Activated CD4-positive, alpha-beta T cell treated with anti-CD3 and anti-CD28 coated beads for 36 hours (primary cell): ENCODE measurements around the gene KCNC2. TPM values are rescaled to one million over a fixed set of nuclear protein-coding genes. Genes with fewer than 3 reads are reported as not detected.

Experiments
- ATAC-seq: fragments of 200-7000 bp; cut with Tn5 transposase; one replicate; pipeline ENCODE4 v1.10.0; 2021; ENCODE audit warnings: mild to moderate bottlenecking, moderate library complexity
- CTCF ChIA-PET: fragments of 350-600 bp; sonication (Branson Sonifier 250); formaldehyde crosslinking; loops from one replicate; lab custom pipeline; 2021; ENCODE audit warnings: antibody characterized with exemption; lab: Charles Lee
- POLR2A ChIA-PET: fragments of 350-600 bp; sonication (Branson Sonifier 250); formaldehyde crosslinking; loops from one replicate; lab custom pipeline; 2021; ENCODE audit warnings: antibody characterized with exemption, inconsistent platforms; lab: Charles Lee
- DNase-seq: peaks from one replicate; pipeline ENCODE4 v3.0.0-alpha.2; 2020
- H3K27ac Mint-ChIP-seq: one replicate; pipeline ENCODE4 v1.8.0; 2021; ENCODE audit warnings: mixed read lengths
- H3K27me3 Mint-ChIP-seq: one replicate; pipeline ENCODE4 v1.8.0; 2021; ENCODE audit warnings: mixed read lengths
- H3K36me3 Mint-ChIP-seq: one replicate; pipeline ENCODE4 v1.8.0; 2021; ENCODE audit warnings: low read depth, mixed read lengths
- H3K4me1 Mint-ChIP-seq: one replicate; pipeline ENCODE4 v1.8.0; 2021; ENCODE audit warnings: mixed read lengths
- H3K4me3 Mint-ChIP-seq: one replicate; pipeline ENCODE4 v1.8.0; 2021; ENCODE audit warnings: mild to moderate bottlenecking, moderate library complexity, mixed read lengths
- H3K9me3 Mint-ChIP-seq: one replicate; pipeline ENCODE4 v1.8.0; 2021; ENCODE audit warnings: low read depth, mixed read lengths
- intact Hi-C, 2 experiments: fragments of 100-400 bp; cut with DNase I in 1 of 2; cut with micrococcal nuclease in 1 of 2; formaldehyde crosslinking; loops; one replicate each; pipeline versions ENCODE4 v1.14.2 to v1.15.1; 2022 to 2024; cut with DNase I, micrococcal nuclease
- total RNA-seq, 2 experiments: library from RNA; stranded (reverse); gene quantifications; one replicate each; pipeline ENCODE4 v1.2.3, GENCODE V29; 2021

The KCNC2 gene
- total RNA-seq, 2 experiments from 2014 or later, result not detected

GRCh38 chr12:75047885-75048525, 161.6 kb downstream of the KCNC2 start:
- POLR2A ChIA-PET, result no interaction called here
- no peaks in the 10 kb centered on the region for H3K9me3 Mint-ChIP-seq

GRCh38 chr12:75042125-75042524, 167.5 kb downstream of the KCNC2 start:
- no peak for ATAC-seq
- CTCF ChIA-PET, result interaction anchor here (0.6 kb wide), 1 partner anchor 262 kb away, joined by 3 read pairs; no protein-coding TSS in a partner anchor
- no peak overlapping the region for H3K27ac Mint-ChIP-seq
- POLR2A ChIA-PET, result no interaction called here
- no peaks in the 10 kb centered on the region for H3K36me3 Mint-ChIP-seq
- no peak overlapping the region for H3K4me3 Mint-ChIP-seq
- DNase-seq, result no peak
- H3K4me1 Mint-ChIP-seq, result no peaks in the 10 kb centered on the region
- no peaks in the 10 kb centered on the region for H3K9me3 Mint-ChIP-seq
- intact Hi-C loops, result no loop called here
- no peaks in the 10 kb centered on the region for H3K27me3 Mint-ChIP-seq

More at GRCh38 chr12:75047885-75048525, 161.6 kb downstream of the KCNC2 start:
- CTCF ChIA-PET, result no interaction called here
- H3K27me3 Mint-ChIP-seq, result no peaks in the 10 kb centered on the region
- H3K4me3 Mint-ChIP-seq, result no peak overlapping the region
- no peak for DNase-seq
- no peak for ATAC-seq
- H3K4me1 Mint-ChIP-seq, result no peaks in the 10 kb centered on the region
- intact Hi-C loops, result no loop called here
- H3K36me3 Mint-ChIP-seq, result no peaks in the 10 kb centered on the region
- no peak overlapping the region for H3K27ac Mint-ChIP-seq

GRCh38 chr12:75041472-75041871, 168.2 kb downstream of the KCNC2 start:
- intact Hi-C loops, result no loop called here
- no peak for DNase-seq
- ChIA-PET CTCF (no interaction called here), POLR2A (no interaction called here)
- Mint-ChIP-seq H3K27ac (no peak overlapping the region), H3K9me3 (no peaks in the 10 kb centered on the region), H3K4me1 (no peaks in the 10 kb centered on the region), H3K4me3 (no peak overlapping the region), H3K27me3 (no peaks in the 10 kb centered on the region), H3K36me3 (no peaks in the 10 kb centered on the region)
- ATAC-seq, result no peak

- Mint-ChIP-seq H3K36me3 (no peaks in the 10 kb centered on the region), H3K27me3 (no peaks in the 10 kb centered on the region), H3K9me3 (peaks cover 41% of the 10 kb centered on the region), H3K4me3 (no peak overlapping the region), H3K4me1 (no peaks in the 10 kb centered on the region), H3K27ac (no peak overlapping the region)
- intact Hi-C loops, result no loop called here
- ChIA-PET CTCF (no interaction called here), POLR2A (no interaction called here)
- ATAC-seq (no peak), DNase-seq (no peak)
Measured at GRCh38 chr12:75020068-75020557, 189.5 kb downstream of the KCNC2 start.

- Mint-ChIP-seq H3K9me3 (peaks cover 3% of the 10 kb centered on the region), H3K4me3 (no peak overlapping the region), H3K4me1 (no peaks in the 10 kb centered on the region), H3K27ac (no peak overlapping the region), H3K36me3 (no peaks in the 10 kb centered on the region), H3K27me3 (no peaks in the 10 kb centered on the region)
- ChIA-PET CTCF (no interaction called here), POLR2A (no interaction called here)
- intact Hi-C loops, result no loop called here
- no peak for ATAC-seq
- DNase-seq, result no peak
Measured at GRCh38 chr12:75011120-75011519, 198.5 kb downstream of the KCNC2 start.

GRCh38 chr12:75007133-75007532, 202.5 kb downstream of the KCNC2 start:
- Mint-ChIP-seq H3K27ac (no peak overlapping the region), H3K4me1 (no peaks in the 10 kb centered on the region), H3K36me3 (no peaks in the 10 kb centered on the region), H3K4me3 (no peak overlapping the region), H3K27me3 (no peaks in the 10 kb centered on the region), H3K9me3 (peaks cover 2% of the 10 kb centered on the region)
- no peak for DNase-seq
- intact Hi-C loops, result no loop called here
- CTCF ChIA-PET, result no interaction called here
- no peak for ATAC-seq
- POLR2A ChIA-PET, result no interaction called here

GRCh38 chr12:75000120-75000519, 209.5 kb downstream of the KCNC2 start:
- DNase-seq (no peak), ATAC-seq (no peak)
- CTCF ChIA-PET, result no interaction called here
- Mint-ChIP-seq H3K4me3 (no peak overlapping the region), H3K27ac (no peak overlapping the region), H3K36me3 (no peaks in the 10 kb centered on the region), H3K9me3 (peaks cover 2% of the 10 kb centered on the region), H3K27me3 (no peaks in the 10 kb centered on the region), H3K4me1 (peaks cover 4% of the 10 kb centered on the region)
- POLR2A ChIA-PET, result no interaction called here
- intact Hi-C loops, result no loop called here

GRCh38 chr12:74999474-74999873, 210.2 kb downstream of the KCNC2 start:
- Mint-ChIP-seq H3K27ac (no peak overlapping the region), H3K27me3 (no peaks in the 10 kb centered on the region), H3K36me3 (no peaks in the 10 kb centered on the region), H3K4me1 (peaks cover 4% of the 10 kb centered on the region), H3K4me3 (no peak overlapping the region), H3K9me3 (peaks cover 2% of the 10 kb centered on the region)
- ATAC-seq, result no peak
- ChIA-PET CTCF (no interaction called here), POLR2A (no interaction called here)
- DNase-seq, result no peak
- intact Hi-C loops, result no loop called here

Other genes with a start within 250 kb of the KCNC2 start
- gene CAPS2, start 120.5 kb upstream of the KCNC2 start, total RNA-seq, result 1 to 10 TPM; 2.3 to 2.6 TPM
- gene GLIPR1L1, start 124.8 kb upstream of the KCNC2 start, total RNA-seq, result not detected
- under 1 TPM; 0.39 to 0.50 TPM for gene GLIPR1L2, start 181.2 kb upstream of the KCNC2 start, total RNA-seq